Type B pancreatic cell (in vitro differentiated cells): Measurements from ENCODE around the gene FAM161B. TPM values are rescaled to one million over a fixed set of nuclear protein-coding genes. Genes with fewer than 3 reads are reported as not detected.
A peak's percentile ranks its signal among the peaks of the same experiment; 100 is the strongest.

Experiments
- DNase-seq: peaks from one replicate; pipeline ENCODE4 v3.0.0; 2021; ENCODE audit warnings: mixed read lengths; ENCODE audit not compliant: unreplicated experiment; ENCODE audit errors: extremely low spot score
- H3K27ac Mint-ChIP-seq: 2 replicates; pipeline ENCODE4 v1.8.0; 2021; ENCODE audit warnings: mild to moderate bottlenecking, mixed read lengths
- H3K27me3 Mint-ChIP-seq: 2 replicates; pipeline ENCODE4 v1.8.0; 2021; ENCODE audit warnings: mixed read lengths
- H3K36me3 Mint-ChIP-seq: 2 replicates; pipeline ENCODE4 v1.8.0; 2021; ENCODE audit warnings: mixed read lengths
- H3K4me1 Mint-ChIP-seq: one replicate; pipeline ENCODE4 v1.8.0; 2021; ENCODE audit warnings: mixed read lengths; ENCODE audit not compliant: unreplicated experiment
- H3K4me3 Mint-ChIP-seq: 2 replicates; pipeline ENCODE4 v1.8.0; 2021; ENCODE audit warnings: mild to moderate bottlenecking, mixed read lengths
- H3K9me3 Mint-ChIP-seq: 2 replicates; pipeline ENCODE4 v1.8.0; 2021; ENCODE audit warnings: mixed read lengths
- CTCF ChIP-seq: fragments of 200-600 bp; sonication (generic); conservative IDR thresholded peaks from 2 replicates; pipeline ENCODE4 v1.5.0; 2021; ENCODE audit warnings: antibody characterized with exemption, mild to moderate bottlenecking
- total RNA-seq: library from RNA; stranded (reverse); gene quantifications from 2 replicates; pipeline ENCODE4 v1.2.1, GENCODE V29; 2021; ENCODE audit warnings: low replicate concordance

Gene FAM161B
- total RNA-seq, 1 donor from 2014 or later: 5.3 TPM

GRCh38 chr14:73886449-73887317 lies 63.2 kb downstream of the FAM161B start, which contains the start of gene ZNF410:
ZNF410 (plus strand) TSS chr14:73886859; CDS start chr14:73892176, 5,317 bp downstream.
- no peaks in the 10 kb centered on the region for H3K9me3 Mint-ChIP-seq

DNA sequence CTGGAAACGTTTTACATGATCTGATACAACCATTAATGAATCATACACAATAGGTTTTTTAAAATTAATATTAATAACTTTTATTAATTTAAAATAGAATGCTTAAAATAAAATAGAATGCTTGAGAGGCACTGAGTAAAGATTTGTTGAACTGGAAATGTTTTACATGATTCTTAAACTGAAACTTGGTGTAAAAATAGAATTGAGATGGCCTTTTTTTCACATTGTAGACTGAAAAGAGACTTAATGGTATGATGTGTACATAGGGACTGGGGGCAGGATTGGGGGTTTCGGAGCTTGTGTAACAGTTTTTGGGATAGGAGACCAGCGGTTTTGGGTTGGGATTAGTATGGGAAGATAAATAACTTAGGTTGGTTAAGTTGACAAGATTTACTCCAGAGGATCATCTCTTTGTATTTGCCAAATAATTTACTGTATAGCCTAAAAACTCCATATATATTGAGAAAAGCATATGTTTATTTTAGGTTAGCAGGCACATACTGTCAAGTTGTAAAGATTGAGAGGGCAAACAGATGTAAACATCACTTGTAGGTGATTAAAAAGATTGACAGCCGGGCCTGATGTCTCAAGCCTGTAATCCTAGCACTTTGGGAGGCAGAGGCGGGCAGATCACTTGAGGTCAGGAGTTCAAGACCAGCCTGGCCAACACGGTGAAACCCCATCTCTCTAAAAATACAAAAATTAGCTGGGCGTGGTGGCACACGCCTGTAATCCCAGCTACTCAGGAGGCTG lies 65.3 kb downstream of the FAM161B start:
- TF ChIP-seq CTCF: no peak
- no peaks in the 10 kb centered on the region for H3K27me3 Mint-ChIP-seq
- peaks cover 3% of the 10 kb centered on the region for H3K36me3 Mint-ChIP-seq
- H3K27ac Mint-ChIP-seq: peak overlapping the region; percentile 86
- H3K4me1 Mint-ChIP-seq: peaks cover 37% of the 10 kb centered on the region
- H3K4me3 Mint-ChIP-seq: peak overlapping the region; percentile 94
- DNase-seq: no peak
- no peaks in the 10 kb centered on the region for H3K9me3 Mint-ChIP-seq

More at GRCh38 chr14:73886449-73887317, 63.2 kb downstream of the FAM161B start, which contains the start of gene ZNF410:
- peak; percentile 90 for DNase-seq
- peaks cover 4% of the 10 kb centered on the region for H3K36me3 Mint-ChIP-seq
- no peak for TF ChIP-seq CTCF
- H3K4me1 Mint-ChIP-seq: peaks cover 38% of the 10 kb centered on the region
- H3K27ac Mint-ChIP-seq: peak within 1 kb of the TSS; percentile 95
- H3K4me3 Mint-ChIP-seq: peak within 1 kb of the TSS; percentile 94
- H3K27me3 Mint-ChIP-seq: no peaks in the 10 kb centered on the region

Other genes with a start within 250 kb of the FAM161B start
- 35.5 and 64.8 TPM in 2 replicates for gene PNMA1, start 235.7 kb downstream of the FAM161B start, total RNA-seq
- 9.5 and 9.6 TPM in 2 replicates for gene PTGR2, start 98.3 kb downstream of the FAM161B start, total RNA-seq
- 44.2 and 50.8 TPM in 2 replicates for gene ZNF410, start 63.2 kb downstream of the FAM161B start, total RNA-seq
- gene COQ6, start 208 bp upstream of the FAM161B start, total RNA-seq: 16.5 and 21.2 TPM in 2 replicates
- 22.2 and 25.8 TPM in 2 replicates for gene ENTPD5, start 69.2 kb upstream of the FAM161B start, total RNA-seq
- gene BBOF1, start 69.3 kb upstream of the FAM161B start, total RNA-seq: 6.6 and 9.0 TPM in 2 replicates
- gene ALDH6A1, start 134.4 kb upstream of the FAM161B start, total RNA-seq: 28.2 and 67.2 TPM in 2 replicates
- 6.9 and 15.1 TPM in 2 replicates for gene LIN52, start 134.9 kb upstream of the FAM161B start, total RNA-seq